HG03575 (cell line): ENCODE data around the gene CD96.
"Not testable (repeated sequence)": the region's sequence is repeated elsewhere in the genome, so short reads cannot be mapped to it uniquely, and the experiment has no call there.

Experiments
- ATAC-seq: cut with Tn5 transposase; IDR thresholded peaks from one replicate; pipeline ENCODE4 v1.9.1; 2021; ENCODE audit not compliant: unreplicated experiment, insufficient number of reproducible peaks, low FRiP score; ENCODE audit errors: extremely low read depth

The CD96 gene

DNA sequence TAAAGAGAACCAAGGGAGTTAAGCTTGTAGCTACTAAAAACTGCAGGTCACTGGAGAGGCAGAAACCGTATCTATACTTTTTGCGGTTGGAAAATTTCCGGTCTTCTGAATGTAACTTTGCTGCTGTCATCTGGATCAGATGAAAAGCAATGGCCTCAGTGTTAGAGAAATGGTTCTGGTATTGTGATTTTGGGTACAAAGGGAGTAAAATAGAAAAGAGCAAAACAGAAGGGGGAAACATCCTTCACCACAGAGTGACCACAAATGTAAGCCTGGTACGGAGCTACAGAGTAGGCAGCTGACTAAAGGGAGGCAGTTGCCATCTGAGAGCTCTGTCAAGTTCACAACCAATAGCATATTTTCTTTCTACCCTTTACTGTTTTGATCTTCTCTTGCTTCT, 5.6 kb downstream of the CD96 start:
- peak; percentile 70 for ATAC-seq

DNA sequence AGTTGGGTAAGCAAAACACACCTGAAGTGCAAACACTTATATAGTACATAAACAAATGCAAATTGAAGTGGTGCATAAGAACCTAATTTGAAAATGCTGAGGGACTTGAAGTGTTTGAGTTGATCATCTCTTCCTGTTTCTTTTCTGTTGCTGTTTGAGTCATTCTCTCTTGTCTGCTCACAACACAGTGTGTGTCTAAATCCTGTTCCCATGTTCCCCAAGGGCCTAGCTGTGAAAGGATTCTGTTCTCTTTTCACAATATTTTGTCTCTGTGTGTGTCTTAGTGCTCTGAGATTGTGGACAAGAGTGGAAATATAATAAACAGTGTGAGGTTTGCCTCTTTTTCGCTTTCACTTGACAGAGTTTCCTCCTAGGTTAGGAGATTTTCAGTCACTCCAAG, 6.1 kb downstream of the CD96 start:
- ATAC-seq, result peak; percentile 49

DNA sequence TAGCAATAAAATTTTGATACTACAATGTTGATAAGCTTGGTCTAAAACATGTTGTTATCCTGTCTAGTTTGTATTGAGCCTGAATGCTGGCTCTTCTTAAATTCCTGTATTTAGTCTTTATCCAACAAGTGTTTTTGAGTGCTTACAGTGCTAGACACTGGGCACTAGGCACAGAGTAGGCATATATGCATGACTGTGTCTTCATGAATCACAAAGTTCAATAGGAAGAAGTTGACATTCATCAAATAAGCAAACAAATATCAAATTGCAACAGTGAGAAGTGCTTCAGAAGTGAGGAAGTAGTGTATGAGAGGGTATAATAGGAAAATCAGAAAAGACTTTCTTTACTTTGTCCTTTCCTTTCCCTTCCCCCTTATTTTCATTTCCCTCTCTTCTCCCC, 6.8 kb downstream of the CD96 start:
- ATAC-seq, result no peak

DNA sequence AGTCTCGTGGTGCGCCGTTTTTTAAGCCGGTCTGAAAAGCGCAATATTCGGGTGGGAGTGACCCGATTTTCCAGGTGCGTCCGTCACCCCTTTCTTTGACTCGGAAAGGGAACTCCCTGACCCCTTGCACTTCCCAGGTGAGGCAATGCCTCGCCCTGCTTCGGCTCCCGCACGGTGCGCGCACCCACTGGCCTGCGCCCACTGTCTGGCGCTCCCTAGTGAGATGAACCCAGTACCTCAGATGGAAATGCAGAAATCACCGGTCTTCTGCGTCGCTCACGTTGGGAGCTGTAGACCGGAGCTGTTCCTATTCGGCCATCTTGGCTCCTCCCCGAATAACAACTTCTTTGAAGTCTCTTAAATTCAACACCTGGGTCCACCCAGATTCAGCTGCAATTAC, 19.9 kb downstream of the CD96 start:
- not testable (repeated sequence) for ATAC-seq

DNA sequence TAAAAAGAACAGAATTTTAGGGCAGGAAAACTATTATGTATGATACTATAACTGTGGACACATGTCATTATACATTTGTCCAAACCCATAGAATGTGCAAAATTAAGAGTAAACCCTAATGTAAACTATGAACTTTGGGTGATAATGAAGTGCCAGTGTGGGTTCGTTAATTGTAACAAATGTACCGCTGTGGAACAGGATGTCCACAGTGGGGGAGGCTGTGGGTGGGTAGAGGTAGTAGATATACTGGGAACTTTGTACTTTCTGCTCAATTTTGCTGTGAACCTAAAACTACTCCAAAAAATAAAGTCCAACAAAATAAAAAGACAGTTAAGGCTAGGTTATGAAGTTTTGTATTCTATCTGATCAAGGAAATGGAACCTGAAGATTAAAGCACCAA, 24.8 kb downstream of the CD96 start:
- no peak for ATAC-seq

DNA sequence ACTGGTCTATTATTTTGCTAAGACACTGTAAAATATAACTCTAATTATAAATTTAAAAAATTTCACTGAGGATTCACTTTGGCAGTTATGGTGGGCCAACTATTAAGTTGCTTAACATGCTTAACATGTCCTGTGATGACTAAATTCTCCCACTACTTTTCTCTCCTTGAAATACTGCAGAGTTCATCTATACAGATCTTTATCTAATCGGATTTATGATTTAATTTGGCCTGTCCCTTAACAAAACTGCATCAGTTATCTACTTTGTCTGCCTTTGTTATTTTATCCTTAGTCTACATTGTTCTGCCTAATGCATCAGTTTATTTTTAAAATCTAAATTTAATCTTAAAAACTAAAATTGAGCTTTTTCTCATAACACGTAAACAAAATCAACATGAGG, 26.4 kb downstream of the CD96 start:
- no peak for ATAC-seq

DNA sequence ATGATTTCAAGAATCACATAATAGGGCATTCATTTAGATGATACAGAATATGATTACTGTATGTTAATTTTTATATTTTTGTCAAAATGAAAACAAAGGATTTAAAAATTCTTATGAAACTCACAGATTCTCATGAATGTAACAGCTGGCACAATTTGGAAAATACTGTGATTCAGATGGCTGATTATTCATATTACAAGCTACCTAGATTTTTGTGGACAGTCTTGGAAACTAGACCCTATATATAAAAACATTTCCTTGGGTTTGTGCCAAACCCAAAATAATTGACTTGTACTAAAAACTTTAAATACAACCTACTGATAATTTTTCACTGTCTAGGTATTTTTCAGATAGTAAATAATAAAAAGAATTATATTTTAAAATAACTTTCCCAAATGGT, 26.9 kb downstream of the CD96 start:
- ATAC-seq, result no peak

DNA sequence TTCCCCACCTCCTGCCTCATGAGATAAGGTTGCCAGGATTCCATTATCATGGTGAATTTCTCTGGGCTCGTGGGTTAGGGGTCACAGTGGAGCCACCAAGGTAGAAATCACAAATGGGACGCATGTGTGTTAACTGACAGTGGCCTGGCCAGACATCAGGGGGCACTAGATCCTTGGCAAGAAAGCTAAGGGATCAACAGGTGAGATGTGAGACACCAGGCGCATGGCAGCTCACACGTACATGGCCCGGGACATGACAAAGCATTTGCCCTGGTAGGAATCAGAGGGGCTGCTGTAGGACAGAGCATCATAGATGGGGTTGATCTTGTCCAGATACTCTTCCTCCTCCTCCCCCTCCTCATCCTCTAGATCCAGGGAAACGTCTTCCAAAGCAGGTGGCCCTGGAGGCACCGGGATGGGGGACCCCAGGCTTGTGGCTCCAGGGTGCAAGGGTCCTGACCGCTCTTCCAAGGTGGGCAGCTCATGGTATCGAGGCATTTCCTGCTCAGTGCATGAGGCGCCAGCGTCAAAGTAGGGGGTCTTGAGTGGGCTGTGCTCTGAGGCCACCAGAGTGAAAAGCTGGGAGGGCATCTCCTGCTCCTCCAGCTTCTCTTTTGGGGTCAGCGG, 28.5 kb downstream of the CD96 start:
- ATAC-seq, result no peak

DNA sequence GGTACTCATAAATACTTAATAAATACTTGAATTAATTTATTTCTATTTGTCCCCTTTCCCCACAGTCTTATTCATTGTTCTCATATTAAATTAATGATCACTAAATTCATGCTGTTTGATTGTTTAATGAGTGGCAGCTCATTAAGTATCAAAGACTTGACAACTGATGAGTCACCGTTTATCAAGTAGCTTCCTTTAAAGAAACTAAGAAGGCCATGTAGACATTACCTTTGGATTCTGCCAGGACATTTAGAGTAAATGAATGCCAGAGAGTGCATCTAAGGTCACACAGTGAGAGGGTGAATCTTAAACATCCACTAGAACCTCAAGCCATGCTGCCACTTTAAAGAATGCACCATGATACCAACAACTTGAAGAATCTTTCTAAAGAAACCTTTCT, 29.3 kb downstream of the CD96 start:
- ATAC-seq, result no peak

DNA sequence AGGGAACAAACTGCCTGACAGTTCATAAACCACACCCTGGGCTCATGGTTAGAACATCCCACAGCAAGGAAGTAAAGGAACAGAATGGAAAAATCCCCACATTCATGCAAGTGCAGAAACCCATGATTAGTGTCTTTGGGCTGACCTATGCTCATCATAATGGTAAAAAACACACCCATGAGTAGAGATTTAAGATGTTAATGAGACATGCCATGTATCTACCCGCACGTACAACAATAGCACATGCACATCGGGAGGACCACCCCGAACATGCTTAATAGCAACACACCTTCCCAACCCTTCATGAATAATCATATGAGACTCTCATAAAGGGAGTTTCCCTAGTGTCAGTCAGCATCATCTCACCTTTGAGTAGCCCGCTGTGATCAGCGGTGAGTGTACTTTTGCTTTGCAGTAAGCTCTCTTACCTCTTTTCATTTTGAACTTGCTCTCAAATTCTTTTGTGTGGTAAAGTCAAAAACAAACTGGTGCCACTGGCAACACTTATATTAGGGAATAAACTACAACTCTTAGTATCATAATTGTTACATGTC, 30.0 kb downstream of the CD96 start:
- no peak for ATAC-seq

DNA sequence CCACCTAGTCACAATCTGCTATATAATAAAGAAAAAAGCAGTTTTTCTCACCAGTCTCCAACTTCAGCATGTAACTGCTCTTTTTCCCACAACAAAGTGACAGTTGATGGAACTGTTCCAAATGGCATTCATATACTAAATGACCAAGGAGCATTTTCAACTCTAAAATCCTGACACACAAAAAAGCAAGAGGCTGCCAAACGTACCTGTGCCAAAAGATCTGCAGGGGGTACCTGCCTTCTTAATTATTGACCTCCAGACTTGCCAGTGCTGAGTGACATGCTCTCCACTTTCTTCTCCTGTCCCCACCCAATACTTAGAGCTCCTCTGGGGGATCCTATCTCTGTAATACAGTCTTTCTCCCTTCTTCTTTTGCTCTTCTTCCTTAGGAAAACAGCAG, 35.1 kb downstream of the CD96 start:
- ATAC-seq, result no peak

DNA sequence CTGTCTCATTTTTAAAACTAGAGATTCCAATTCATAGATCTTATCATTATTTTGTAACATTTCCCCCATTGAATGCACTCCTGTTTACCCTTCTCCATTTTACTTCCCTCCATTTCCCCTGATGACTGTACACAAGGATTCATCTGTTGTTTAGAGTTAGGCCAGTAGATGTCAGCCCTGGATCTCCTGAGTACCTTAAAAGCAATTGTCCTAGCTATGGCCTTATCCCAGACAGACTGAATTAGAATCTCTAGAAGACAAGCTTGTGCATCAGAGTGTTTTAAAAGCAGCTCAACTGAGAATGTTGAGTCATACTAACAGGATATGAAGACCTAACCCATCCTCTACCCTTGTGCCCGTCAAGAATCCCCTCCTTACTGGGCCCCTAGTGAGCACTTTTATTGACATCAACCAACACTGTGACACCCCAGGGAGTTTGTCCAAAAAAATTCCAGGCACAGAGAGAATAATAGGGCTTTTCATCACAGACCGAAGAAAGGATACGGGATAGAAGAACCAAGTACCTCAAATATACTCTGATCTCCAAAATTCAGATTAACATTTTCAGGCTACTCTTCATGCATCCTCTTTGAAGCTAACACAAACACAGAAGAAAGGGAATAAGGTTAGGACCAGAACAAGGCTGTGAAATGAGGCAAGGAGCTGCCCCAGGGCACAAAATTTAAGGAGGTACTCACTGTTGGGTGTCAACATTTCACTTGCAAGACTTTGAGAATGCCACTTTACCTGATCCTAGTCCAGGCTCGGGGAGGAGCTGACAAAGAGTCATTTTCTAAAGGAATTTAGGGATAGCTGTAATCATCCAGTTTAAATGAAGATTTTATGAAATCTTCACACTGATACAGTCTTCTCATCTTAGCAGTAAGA, 36.0 kb downstream of the CD96 start:
- ATAC-seq, result peak; percentile 97

DNA sequence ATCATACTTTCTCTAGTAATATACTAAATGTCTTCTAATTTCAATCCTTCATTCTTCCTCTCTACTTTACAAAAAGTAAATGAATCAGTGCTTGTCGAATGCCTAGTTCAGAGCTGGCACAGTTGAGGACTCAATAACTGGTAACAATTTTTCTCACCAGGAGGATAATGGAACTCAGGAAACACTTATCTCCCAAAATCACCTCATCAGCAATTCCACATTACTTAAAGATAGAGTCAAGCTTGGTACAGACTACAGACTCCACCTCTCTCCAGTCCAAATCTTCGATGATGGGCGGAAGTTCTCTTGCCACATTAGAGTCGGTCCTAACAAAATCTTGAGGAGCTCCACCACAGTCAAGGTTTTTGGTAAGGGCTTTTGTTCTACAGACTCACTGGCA, 36.9 kb downstream of the CD96 start:
- ATAC-seq, result no peak

DNA sequence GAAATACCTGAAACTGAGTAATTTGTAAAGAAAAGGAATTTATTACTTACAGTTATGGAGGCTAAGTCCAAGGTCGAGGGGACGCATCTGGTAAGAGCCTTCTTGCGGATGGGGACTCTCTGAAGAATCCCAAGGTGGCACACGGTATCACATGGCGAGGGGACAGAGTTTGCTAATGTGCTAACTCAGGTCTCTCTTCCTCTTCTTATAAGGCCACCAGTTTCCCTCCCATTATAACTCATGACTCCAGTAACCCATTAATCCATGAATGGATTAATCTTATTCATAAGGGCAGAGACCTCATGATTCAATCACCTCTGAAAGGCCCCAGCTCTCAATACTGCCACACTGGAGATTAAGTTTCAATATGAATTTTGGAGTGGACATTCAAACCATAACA, 37.5 kb downstream of the CD96 start:
- ATAC-seq, result no peak

DNA sequence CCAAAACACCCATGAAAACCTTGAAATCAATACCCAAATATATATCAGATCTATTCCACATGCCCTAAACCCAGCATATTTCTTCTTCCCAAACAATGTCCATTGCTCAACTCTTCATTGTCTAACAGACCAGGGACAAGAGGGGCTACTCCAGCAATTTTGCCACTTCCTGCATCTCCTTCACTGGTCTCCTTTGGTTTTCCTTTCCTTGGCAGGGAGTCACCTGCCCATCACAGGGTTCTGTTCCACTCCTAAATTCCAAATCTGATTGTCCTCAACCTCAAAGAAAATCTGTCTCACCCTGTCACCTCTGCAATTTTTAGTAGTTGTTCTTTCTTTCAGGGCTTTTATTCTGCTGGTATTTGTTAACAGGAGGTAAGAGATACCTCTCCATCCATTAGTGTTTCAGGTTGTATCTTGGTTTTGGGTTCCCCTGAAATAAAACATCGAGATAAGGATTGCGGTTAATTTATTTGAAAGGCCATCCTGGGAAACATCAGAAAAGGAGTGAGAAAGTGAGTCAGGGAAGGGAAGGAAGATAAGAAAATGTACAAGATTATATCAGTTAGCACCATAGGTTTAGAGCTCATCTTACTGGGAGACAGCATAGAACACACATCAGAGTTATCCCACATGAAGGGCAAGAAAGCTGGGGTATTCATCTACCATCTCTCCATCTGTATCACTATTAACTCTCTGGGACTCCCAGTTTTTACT, 39.6 kb downstream of the CD96 start:
- ATAC-seq, result no peak

DNA sequence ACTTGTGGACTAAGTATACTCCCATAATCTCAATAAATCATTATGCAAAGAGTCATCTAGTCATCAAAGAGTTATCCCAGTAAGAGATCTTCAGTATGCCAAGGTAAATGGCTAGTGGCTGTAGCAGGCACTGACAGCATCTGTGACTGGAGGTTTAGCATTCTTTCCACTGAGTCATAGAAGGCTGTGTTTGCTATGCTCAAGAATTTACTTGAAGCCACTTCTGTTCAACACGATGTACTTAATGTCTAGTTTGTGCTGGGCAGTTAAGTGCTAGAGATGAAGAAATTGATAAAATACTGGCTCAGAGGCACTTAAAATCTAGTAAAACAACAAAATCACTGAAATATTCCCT, 40.1 kb downstream of the CD96 start:
- ATAC-seq, result no peak

DNA sequence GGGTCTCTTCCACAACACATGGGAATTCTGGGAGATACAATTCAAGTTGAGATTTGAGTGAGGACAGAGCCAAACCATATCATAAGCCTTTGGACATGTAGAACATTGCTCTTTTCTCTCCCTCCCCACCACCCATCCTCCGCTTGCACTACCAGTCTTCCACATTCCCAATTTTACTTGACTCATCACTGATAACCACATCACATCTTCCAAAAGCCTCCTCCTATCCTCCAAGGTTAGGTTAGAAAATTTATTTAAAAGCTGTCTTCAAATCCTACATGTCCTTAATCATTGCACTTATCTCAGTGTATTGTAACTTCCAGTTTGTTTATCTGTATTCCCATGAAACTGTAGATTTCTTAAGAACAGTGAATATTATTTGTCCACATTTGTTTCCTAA, 42.7 kb downstream of the CD96 start:
- no peak for ATAC-seq

DNA sequence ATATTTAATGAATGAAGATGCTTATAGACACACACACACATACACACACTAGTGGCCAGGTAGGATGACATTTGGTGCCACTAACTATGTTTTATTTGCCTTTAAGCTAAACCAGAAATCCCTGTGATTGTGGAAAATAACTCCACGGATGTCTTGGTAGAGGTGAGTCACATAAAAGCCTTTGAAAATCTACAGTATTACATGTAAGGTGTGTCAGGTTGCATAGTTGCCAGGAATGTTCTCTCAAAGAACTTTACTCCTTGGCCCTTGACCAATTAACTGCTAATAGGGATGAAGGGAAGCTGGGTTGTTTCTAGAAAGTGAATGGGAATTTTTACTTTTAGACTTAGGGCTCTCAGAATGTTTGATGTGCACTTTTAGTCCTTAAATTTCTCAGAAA, 43.2 kb downstream of the CD96 start:
- no peak for ATAC-seq

DNA sequence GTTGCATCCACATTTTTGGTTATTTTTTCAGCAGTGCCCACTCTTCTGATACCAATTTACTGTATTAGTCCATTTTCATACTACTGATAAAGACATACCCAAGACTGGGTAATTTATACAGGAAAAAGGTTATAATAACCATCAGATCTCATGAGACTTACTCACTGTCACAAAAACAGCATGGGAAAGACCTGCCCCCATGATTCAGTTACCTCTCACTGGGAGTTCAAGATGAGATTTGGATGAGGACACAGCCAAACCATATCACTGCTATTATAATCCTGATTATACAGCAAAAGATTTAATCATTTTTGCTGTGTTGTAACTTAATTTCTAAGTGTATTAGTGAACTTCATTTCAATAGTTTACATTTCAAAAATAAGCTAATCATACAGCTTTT, 46.5 kb downstream of the CD96 start:
- no peak for ATAC-seq
